ENCODE data around the gene DTHD1. TPM values are rescaled to one million over a fixed set of nuclear protein-coding genes. Genes with fewer than 3 reads are reported as not detected.
A peak's percentile ranks its signal among the peaks of the same experiment; 100 is the strongest.

Gene DTHD1
- total and polyA plus RNA-seq, 8 donors: 0.09 to 0.12 (median 0.09) TPM; not detected in 4

DNA sequence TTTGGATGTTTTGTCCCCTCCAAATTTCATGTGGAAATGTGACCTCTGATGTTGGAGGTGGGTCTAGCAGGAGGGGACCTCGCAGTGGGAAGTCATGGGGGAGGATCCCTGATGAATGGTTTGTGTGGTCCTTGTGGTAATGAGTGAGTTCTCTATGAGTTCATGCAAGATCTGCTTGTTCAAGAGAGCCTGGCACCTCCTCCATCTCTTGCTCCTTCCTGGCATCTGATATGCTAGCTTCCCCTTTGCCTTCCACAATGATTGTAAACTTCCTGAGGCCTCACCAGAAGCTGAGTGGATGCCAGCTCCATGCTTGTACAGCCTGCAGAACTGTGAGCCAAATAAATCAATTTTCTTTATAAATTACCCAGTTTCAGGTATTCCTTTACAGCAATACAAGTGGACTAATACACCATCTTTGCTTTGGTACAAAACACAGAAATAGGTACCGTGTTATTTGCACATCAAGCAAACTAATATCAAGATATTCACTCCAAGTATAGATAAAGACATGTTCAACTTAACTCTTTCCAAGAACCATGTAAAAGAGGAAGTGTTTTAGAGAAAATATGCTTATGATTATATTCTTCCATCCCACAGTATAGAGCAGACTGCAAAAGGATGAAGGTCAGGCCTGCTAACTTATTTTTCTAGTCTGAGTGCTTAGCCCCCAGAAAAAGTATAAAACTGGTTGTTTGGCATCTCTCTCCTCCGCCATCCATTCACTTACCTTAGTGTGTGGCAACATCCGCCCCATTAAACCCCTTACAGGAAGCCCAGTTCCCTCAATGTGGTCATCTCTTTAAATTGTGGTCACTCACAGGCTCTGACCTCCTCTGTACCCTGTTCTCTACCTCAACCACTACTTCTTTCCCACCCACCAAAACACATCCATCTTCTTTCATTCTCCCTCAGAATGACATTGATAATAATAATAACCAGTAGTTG, 43.8 kb upstream of the DTHD1 start:
- ATAC-seq (no peak), FAIRE-seq (no peak), DNase-seq (no peak)
- Histone ChIP-seq H3K36me3 (no peaks in the 10 kb centered on the region), H3K27ac (no peak overlapping the region), H3K4me1 (peaks cover 0 to 21% (median 7%) of the 10 kb centered on the region in 3 donors), H3K9me3 (no peaks in the 10 kb centered on the region), H3K4me3 (no peak overlapping the region), H3K27me3 (no peaks in the 10 kb centered on the region)
- intact Hi-C loops (cut with DNase I): no loop called here
- no peak for TF ChIP-seq CTCF (IDR thresholded peaks at IDR 0.05)
- WGBS, 2 donors: 80 to 85% methylated on average over 4 of the region's 4 CpGs

- FAIRE-seq: peak; percentile 29
- Histone ChIP-seq H3K9me3 (no peaks in the 10 kb centered on the region), H3K36me3 (no peaks in the 10 kb centered on the region), H3K4me3 (peak overlapping the region in 2 of 4 donors; percentile 33 to 63), H3K27ac (peak overlapping the region in 2 of 4 donors; percentile 89 to 96), H3K27me3 (no peaks in the 10 kb centered on the region), H3K4me1 (peaks cover 0 to 21% (median 7%) of the 10 kb centered on the region in 3 donors)
- TF ChIP-seq CTCF (IDR thresholded peaks at IDR 0.05): no peak
- 7% methylated on average over 2 of the region's 2 CpGs for WGBS, 2 donors
- DNase-seq: no peak
- ATAC-seq: peak in 3 of 4 donors; percentile 30 to 52 (median 36)
- intact Hi-C loops (cut with DNase I): no loop called here
Measured at GRCh38 chr4:36241771-36242170, 39.6 kb upstream of the DTHD1 start.

DNA sequence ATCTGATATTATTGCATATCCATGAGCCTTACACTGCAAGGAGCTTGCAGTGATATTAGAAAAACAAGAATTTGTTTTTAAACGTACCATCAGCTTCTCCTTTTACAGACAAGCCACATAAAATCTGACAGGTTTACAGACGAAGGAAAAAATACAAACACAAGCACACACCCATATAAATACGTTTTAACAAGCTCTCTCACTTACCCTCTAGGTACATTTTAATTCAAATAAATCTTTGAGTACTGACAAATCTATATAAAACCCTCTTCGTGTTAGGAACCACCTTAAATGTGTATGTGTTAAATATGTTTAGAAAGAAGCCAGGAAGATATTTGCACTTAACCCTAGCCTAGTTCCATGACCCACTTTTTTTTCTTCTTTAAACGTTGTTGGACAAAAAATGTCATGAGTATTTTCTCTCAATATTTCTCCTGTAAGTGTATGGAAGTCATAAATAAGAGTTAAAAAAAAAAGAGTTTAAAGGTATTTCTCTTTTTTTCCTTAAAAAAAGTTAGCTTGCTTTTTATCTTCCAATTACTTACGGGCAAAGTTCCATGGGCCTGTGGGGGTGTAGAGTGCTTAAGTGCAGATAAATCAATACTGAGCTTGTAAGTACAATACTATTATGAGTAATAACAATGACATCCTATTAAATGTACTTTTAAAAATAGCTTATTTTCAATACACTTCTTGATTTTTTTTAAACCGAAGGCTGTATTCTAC, 38.6 kb upstream of the DTHD1 start:
- peak; percentile 15 to 32 (median 22) for ATAC-seq
- intact Hi-C loops (cut with DNase I): no loop called here
- TF ChIP-seq CTCF (IDR thresholded peaks at IDR 0.05): no peak
- peak overlapping the region in 2 of 4 donors; percentile 89 to 96 for H3K27ac ChIP-seq
- H3K4me3 ChIP-seq: peak overlapping the region; percentile 44 to 72 (median 67)
- 6 to 7% methylated on average over 7 of the region's 7 CpGs for WGBS, 2 donors
- peak; percentile 67 for FAIRE-seq
- H3K36me3 ChIP-seq: no peaks in the 10 kb centered on the region
- H3K9me3 ChIP-seq: no peaks in the 10 kb centered on the region
- DNase-seq: peak in 1 of 6 donors; percentile 32
- no peaks in the 10 kb centered on the region for H3K27me3 ChIP-seq
- peaks cover 0 to 21% (median 7%) of the 10 kb centered on the region in 3 donors for H3K4me1 ChIP-seq

DNA sequence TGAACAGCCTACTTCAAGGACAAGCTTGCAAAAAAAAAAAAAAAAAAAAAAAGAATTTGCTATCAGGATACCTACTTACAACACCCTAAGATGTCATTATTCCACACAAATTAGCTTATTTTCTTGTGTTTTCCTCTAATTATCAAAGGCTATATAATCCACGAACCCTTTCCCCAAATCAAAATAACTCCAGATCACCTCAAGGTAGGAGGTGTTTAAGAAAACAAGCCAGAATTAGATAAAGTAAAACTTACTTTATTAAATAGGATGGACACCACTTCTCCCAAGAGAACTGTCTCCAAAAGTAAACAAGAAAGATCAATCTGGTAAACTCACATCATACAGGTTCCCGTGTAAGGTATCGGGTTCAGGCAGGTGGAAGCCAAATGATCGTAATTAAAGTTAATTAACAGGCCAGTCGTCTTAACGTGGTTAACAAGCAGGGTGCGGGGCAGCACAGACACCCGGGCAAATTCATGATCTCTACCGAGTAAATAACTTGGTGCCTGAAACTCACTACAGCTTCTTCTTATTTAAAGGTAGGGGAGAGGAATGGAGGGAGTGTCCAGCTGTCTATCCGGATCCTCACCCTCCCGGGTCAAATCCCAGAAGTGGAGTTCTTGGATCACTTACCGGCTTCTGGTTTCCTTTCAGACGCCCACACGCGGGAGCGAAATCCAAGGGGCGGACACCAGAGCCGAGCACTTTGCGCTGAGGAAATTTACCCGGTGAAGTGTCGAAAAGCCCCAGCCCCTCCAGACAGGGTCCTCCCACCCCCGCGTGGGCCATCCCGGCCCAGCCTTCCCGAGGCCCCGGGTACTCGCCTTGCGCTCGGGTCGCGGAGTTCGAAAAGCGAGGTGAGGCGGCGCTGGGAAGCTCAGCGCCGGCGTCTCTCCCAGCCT, 37.8 kb upstream of the DTHD1 start:
- Histone ChIP-seq H3K27me3 (no peaks in the 10 kb centered on the region), H3K9me3 (no peaks in the 10 kb centered on the region), H3K36me3 (no peaks in the 10 kb centered on the region), H3K4me1 (peaks cover 0 to 21% (median 7%) of the 10 kb centered on the region in 3 donors), H3K4me3 (peak overlapping the region; percentile 44 to 72 (median 67)), H3K27ac (peak overlapping the region; percentile 83 to 96 (median 87))
- peak in 3 of 4 donors; percentile 51 to 55 (median 55) for ATAC-seq
- peak in 3 of 6 donors; percentile 47 to 54 (median 53) for DNase-seq
- no peak for FAIRE-seq
- intact Hi-C loops (cut with DNase I): no loop called here
- 1% methylated on average over 38 of the region's 38 CpGs for WGBS, 2 donors
- no peak for TF ChIP-seq CTCF (IDR thresholded peaks at IDR 0.05)

Measured in pancreas (tissue), 10 donors.